B cell (primary cell): ENCODE results near the gene PSMA6. TPM values are rescaled to one million over a fixed set of nuclear protein-coding genes. Genes with fewer than 3 reads are reported as not detected.
A peak's percentile ranks its signal among the peaks of the same experiment; 100 is the strongest.

Source experiments
- ATAC-seq: fragments of 200-7000 bp; cut with Tn5 transposase; one replicate; pipeline ENCODE4 v1.10.0; 2021; ENCODE audit warnings: low read depth, mild to moderate bottlenecking, moderate number of reproducible peaks, moderate library complexity
- CTCF ChIA-PET: fragments of 350-600 bp; sonication (Branson Sonifier 250); formaldehyde crosslinking; loops from one replicate; lab custom pipeline; 2021; ENCODE audit warnings: antibody characterized with exemption, inconsistent platforms; lab: Charles Lee
- POLR2A ChIA-PET: fragments of 350-600 bp; sonication (Branson Sonifier 250); formaldehyde crosslinking; loops from one replicate; lab custom pipeline; 2021; ENCODE audit warnings: antibody characterized with exemption; lab: Charles Lee
- DNase-seq: peaks from one replicate; pipeline ENCODE4 v3.0.0; 2013
- H2AFZ ChIP-seq: 2 replicates; pipeline ENCODE4 v1.6.1; 2012; ENCODE audit warnings: mild to moderate bottlenecking, low read depth, low read length; ENCODE audit not compliant: insufficient read depth, poor library complexity, severe bottlenecking
- H3K27ac ChIP-seq, 2 donors: 1 replicate in 1 of 2; 2 replicates in 1 of 2; pipeline ENCODE4 v1.5.1; 2012 to 2013; ENCODE audit warnings: low read length in 2 of 2, mild to moderate bottlenecking in 2 of 2, moderate library complexity in 1 of 2
- H3K27me3 ChIP-seq, 4 experiments: fragments of 200-600 bp in 1 of 4; sonication (generic) in 1 of 4; replicated peaks in 1 of 4; 1 replicate in 2 of 4; 2 replicates in 2 of 4; pipeline versions ENCODE4 v1.6.1 to v1.7.0; 2013 to 2016; ENCODE audit warnings: low read length in 3 of 4, mild to moderate bottlenecking in 2 of 4, mixed read lengths in 1 of 4, moderate library complexity in 1 of 4; ENCODE audit not compliant: insufficient read depth in 4 of 4, control insufficient read depth in 3 of 4; ENCODE audit errors: control extremely low read depth in 1 of 4
- H3K36me3 ChIP-seq, 2 experiments: replicated peaks in 1 of 2; 1 replicate in 1 of 2; 2 replicates in 1 of 2; pipeline versions ENCODE4 v1.6.1 to v1.7.1; 2013; ENCODE audit warnings: low read length in 1 of 2; ENCODE audit not compliant: insufficient read depth in 2 of 2, control insufficient read depth in 1 of 2; ENCODE audit errors: control extremely low read depth in 1 of 2, extremely low read depth in 1 of 2
- H3K4me1 ChIP-seq, 2 donors: fragments of 200-600 bp in 1 of 2; sonication (generic) in 1 of 2; 1 replicate in 1 of 2; 2 replicates in 1 of 2; pipeline versions ENCODE4 v1.5.1 to v1.6.1; 2013 to 2017; ENCODE audit warnings: low read length in 2 of 2; ENCODE audit not compliant: control insufficient read depth in 2 of 2, insufficient read depth in 2 of 2
- H3K4me2 ChIP-seq: replicated peaks from 2 replicates; pipeline ENCODE3; 2012; ENCODE audit warnings: mild to moderate bottlenecking, low read depth, low read length; ENCODE audit not compliant: poor library complexity, severe bottlenecking
- H3K4me3 ChIP-seq, 5 experiments: fragments of 200-600 bp in 1 of 5; sonication (generic) in 1 of 5; 1 replicate in 3 of 5; 2 replicates in 2 of 5; pipeline versions ENCODE4 v1.5.1 to v1.7.0; 2011 to 2016; ENCODE audit warnings: low read length in 4 of 5, mild to moderate bottlenecking in 4 of 5, low read depth in 2 of 5, control low read depth in 1 of 5, moderate library complexity in 1 of 5; ENCODE audit not compliant: insufficient read depth in 1 of 5; ENCODE audit errors: control extremely low read depth in 1 of 5, extremely low read depth in 1 of 5
- H3K79me2 ChIP-seq: fragments of 200-600 bp; sonication (generic); one replicate; pipeline ENCODE4 v1.6.0; 2016; ENCODE audit warnings: low read length; ENCODE audit not compliant: control insufficient read depth, insufficient read depth
- H3K9ac ChIP-seq: fragments of 200-600 bp; sonication (generic); 2 replicates; pipeline ENCODE4 v1.6.1; 2017; ENCODE audit warnings: mild to moderate bottlenecking, low read length, moderate library complexity
- H3K9me3 ChIP-seq, 3 donors: one replicate each; pipeline versions ENCODE4 v1.6.1 to v1.7.1; 2013; ENCODE audit warnings: low read length in 2 of 3; ENCODE audit not compliant: control insufficient read depth in 2 of 3, insufficient read depth in 1 of 3; ENCODE audit errors: control extremely low read depth in 1 of 3
- H4K20me1 ChIP-seq: 2 replicates; pipeline ENCODE4 v1.6.0; 2012; ENCODE audit warnings: mild to moderate bottlenecking, low read length; ENCODE audit not compliant: insufficient read depth, control insufficient read depth, poor library complexity, severe bottlenecking
- H3K27ac Mint-ChIP-seq: one replicate; pipeline ENCODE4 v1.8.0; 2021; ENCODE audit warnings: mixed read lengths
- H3K27me3 Mint-ChIP-seq: one replicate; pipeline ENCODE4 v1.8.0; 2021; ENCODE audit warnings: mixed read lengths
- H3K4me1 Mint-ChIP-seq: one replicate; pipeline ENCODE4 v1.8.0; 2021; ENCODE audit warnings: mixed read lengths
- H3K4me3 Mint-ChIP-seq: one replicate; pipeline ENCODE4 v1.8.0; 2021; ENCODE audit warnings: mixed read lengths
- H3K9me3 Mint-ChIP-seq: one replicate; pipeline ENCODE4 v1.8.0; 2022; ENCODE audit warnings: mixed read lengths; ENCODE audit not compliant: insufficient read depth
- CTCF ChIP-seq: fragments of 200-600 bp; IDR thresholded peaks from one replicate; pipeline ENCODE4 v1.8.0; 2022; ENCODE audit warnings: antibody characterized with exemption, mild to moderate bottlenecking
- EZH2 ChIP-seq: IDR thresholded peaks from 2 replicates; pipeline ENCODE4 v1.6.1; 2012; ENCODE audit warnings: borderline replicate concordance, low read depth, mild to moderate bottlenecking, moderate library complexity, low read length; ENCODE audit not compliant: insufficient read depth, poor library complexity, severe bottlenecking
- WGBS: methylation state at CpG from one replicate; pipeline ENCODE4 v1.1.5; 2013; ENCODE audit warnings: missing lambda C conversion rate; ENCODE audit not compliant: insufficient coverage; 5-methylcytosine and 5-hydroxymethylcytosine counted together
- intact Hi-C: fragments of 100-400 bp; cut with micrococcal nuclease; formaldehyde crosslinking; loops from one replicate; pipeline ENCODE4 v1.10.0; 2022
- polyA minus RNA-seq: library from RNA; depleted of rRNA, polyadenylated mRNA; stranded (reverse); fragments of >200 nt; gene quantifications from 2 replicates; pipeline ENCODE4 v1.2.3, GENCODE V29; 2012
- polyA plus RNA-seq: library from polyadenylated mRNA; depleted of rRNA; stranded (reverse); fragments of >200 nt; gene quantifications from 2 replicates; pipeline ENCODE4 v1.2.3, GENCODE V29; 2012
- total RNA-seq, 2 donors: library from RNA; stranded (reverse); fragments of 120-200 nt in 1 of 2; gene quantifications; 1 replicate in 1 of 2; 2 replicates in 1 of 2; pipeline versions ENCODE4 v1.2.3 to v1.2.4, GENCODE V29; 2013 to 2022

PSMA6 gene
- 70.6 and 86.8 TPM in 2 replicates for total RNA-seq
- total RNA-seq (2013), result 114 TPM
- 47.0 and 59.0 TPM in 2 replicates for polyA plus RNA-seq
- 28.2 and 38.7 TPM in 2 replicates for polyA minus RNA-seq

GRCh38 chr14:35292051-35292769, at the start of gene PSMA6:
Gene PSMA6, plus strand, starts transcription at chr14:35292382. Its CDS starts 95 bp downstream, at chr14:35292477.
- ATAC-seq, result peak; percentile 98
- Mint-ChIP-seq H3K27ac (peak within 1 kb of the TSS; percentile 96), H3K27me3 (no peaks in the 10 kb centered on the region), H3K4me3 (peak within 1 kb of the TSS; percentile 99), H3K4me1 (peaks cover 44% of the 10 kb centered on the region), H3K9me3 (no peaks in the 10 kb centered on the region)
- Histone ChIP-seq H3K4me2 (peak within 1 kb of the TSS; percentile 93), H3K9me3 (no peaks in the 10 kb centered on the region), H3K27ac (peak within 1 kb of the TSS; percentile 75 to 93), H3K4me1 (peaks cover 34 to 44% of the 10 kb centered on the region in 2 donors), H3K27me3 (no peaks in the 10 kb centered on the region), H3K79me2 (peaks cover 58% of the 10 kb centered on the region), H4K20me1 (peaks cover 19% of the 10 kb centered on the region), H3K4me3 (peak within 1 kb of the TSS; percentile 71 to 96 (median 93)), H3K36me3 (peaks cover 0 to 6% of the 10 kb centered on the region in 2 experiments), H3K9ac (peak within 1 kb of the TSS; percentile 96), H2AFZ (peak within 1 kb of the TSS; percentile 97)
- 1% methylated on average over 38 of the region's 40 CpGs for WGBS
- CTCF ChIA-PET, result interaction anchor here (0.7 to 3.2 kb wide), 9 partner anchors 9 to 130 kb away, joined by 3 to 30 read pairs (median 4); partner anchors contain the start of gene NFKBIA
- no peak for TF ChIP-seq EZH2
- TF ChIP-seq CTCF, result no peak
- POLR2A ChIA-PET, result interaction anchor here (0.7 to 3.3 kb wide), 8 partner anchors 9 to 534 kb away, joined by 3 to 59 read pairs (median 6); partner anchors contain the start of genes BRMS1L, FAM177A1, NFKBIA and PPP2R3C
- intact Hi-C loops, result loop anchor here (1.0 to 10.0 kb wide), 8 partner anchors 112 to 755 kb away; partner anchors contain the start of genes BAZ1A, BRMS1L, EAPP and FAM177A1
- peak; percentile 99 for DNase-seq
